Fibroblast of gingiva (primary cell): ENCODE measurements around the gene PRR5.
A peak's percentile ranks its signal among the peaks of the same experiment; 100 is the strongest.
"Not testable (repeated sequence)": the region's sequence is repeated elsewhere in the genome, so short reads cannot be mapped to it uniquely, and the experiment has no call there.

Experiments used
- DNase-seq: peaks from one replicate; pipeline ENCODE4 v3.0.0-alpha.2; 2011; ENCODE audit warnings: low read depth

The PRR5 gene

GRCh38 chr22:44701824-44702478, at the start of gene PRR5:
TSS of gene PRR5 (plus strand) at chr22:44702204. CDS start at chr22:44702475, 271 bp downstream.
- peak; percentile 76 for DNase-seq

GRCh38 chr22:44652866-44653265, 49.1 kb upstream of the PRR5 start:
- DNase-seq, result not testable (repeated sequence)

GRCh38 chr22:44658311-44658953, 43.6 kb upstream of the PRR5 start:
- peak; percentile 75 for DNase-seq

- DNase-seq, result peak; percentile 50
Measured at GRCh38 chr22:44659140-44659539, 42.9 kb upstream of the PRR5 start.

GRCh38 chr22:44660051-44660830, 41.8 kb upstream of the PRR5 start:
- DNase-seq, result no peak

GRCh38 chr22:44661070-44661469, 40.9 kb upstream of the PRR5 start:
- no peak for DNase-seq

- DNase-seq, result no peak
Measured at GRCh38 chr22:44661659-44662569, 40.1 kb upstream of the PRR5 start.

- DNase-seq, result no peak
Measured at GRCh38 chr22:44663256-44663999, 38.6 kb upstream of the PRR5 start.

GRCh38 chr22:44664149-44664548, 37.9 kb upstream of the PRR5 start:
- no peak for DNase-seq

- no peak for DNase-seq
Measured at GRCh38 chr22:44665115-44665514, 36.9 kb upstream of the PRR5 start.

GRCh38 chr22:44666207-44666585, 35.8 kb upstream of the PRR5 start:
- peak; percentile 27 for DNase-seq

GRCh38 chr22:44667276-44667675, 34.7 kb upstream of the PRR5 start:
- no peak for DNase-seq

- no peak for DNase-seq
Measured at GRCh38 chr22:44667829-44668189, 34.2 kb upstream of the PRR5 start.

- no peak for DNase-seq
Measured at GRCh38 chr22:44668190-44668885, 33.7 kb upstream of the PRR5 start.

GRCh38 chr22:44668886-44669521, 33.0 kb upstream of the PRR5 start:
- no peak for DNase-seq

GRCh38 chr22:44669561-44669976, 32.4 kb upstream of the PRR5 start:
- no peak for DNase-seq

- DNase-seq, result no peak
Measured at GRCh38 chr22:44670220-44670988, 31.6 kb upstream of the PRR5 start.

- DNase-seq, result peak; percentile 22
Measured at GRCh38 chr22:44671742-44672141, 30.3 kb upstream of the PRR5 start.

- no peak for DNase-seq
Measured at GRCh38 chr22:44672632-44673031, 29.4 kb upstream of the PRR5 start.
